Activated naive CD4-positive, alpha-beta T cell treated with anti-CD3 and anti-CD28 coated beads, Interleukin-2, amount 10 ng/mL, durations not matched to agents 7 days and 5 days (primary cell): ENCODE measurements around the gene TBC1D22A.
A peak's percentile ranks its signal among the peaks of the same experiment; 100 is the strongest.

Experiments
- CTCF ChIA-PET: fragments of 350-600 bp; sonication (Branson Sonifier 250); formaldehyde crosslinking; loops from one replicate; lab custom pipeline; 2021; ENCODE audit warnings: antibody characterized with exemption; lab: Charles Lee
- DNase-seq: peaks from one replicate; pipeline ENCODE4 v3.0.0-alpha.2; 2020
- H3K27ac Mint-ChIP-seq: one replicate; pipeline ENCODE4 v1.8.0; 2021; ENCODE audit warnings: mild to moderate bottlenecking, moderate library complexity, mixed read lengths
- H3K27me3 Mint-ChIP-seq: one replicate; pipeline ENCODE4 v1.8.0; 2021; ENCODE audit warnings: mild to moderate bottlenecking, mixed read lengths
- H3K36me3 Mint-ChIP-seq: one replicate; pipeline ENCODE4 v1.8.0; 2021; ENCODE audit warnings: mixed read lengths
- H3K4me1 Mint-ChIP-seq: one replicate; pipeline ENCODE4 v1.8.0; 2021; ENCODE audit warnings: mixed read lengths
- H3K4me3 Mint-ChIP-seq: one replicate; pipeline ENCODE4 v1.8.0; 2021; ENCODE audit warnings: mild to moderate bottlenecking, moderate library complexity, mixed read lengths
- H3K9me3 Mint-ChIP-seq: one replicate; pipeline ENCODE4 v1.8.0; 2021; ENCODE audit warnings: mixed read lengths

The TBC1D22A gene

DNA sequence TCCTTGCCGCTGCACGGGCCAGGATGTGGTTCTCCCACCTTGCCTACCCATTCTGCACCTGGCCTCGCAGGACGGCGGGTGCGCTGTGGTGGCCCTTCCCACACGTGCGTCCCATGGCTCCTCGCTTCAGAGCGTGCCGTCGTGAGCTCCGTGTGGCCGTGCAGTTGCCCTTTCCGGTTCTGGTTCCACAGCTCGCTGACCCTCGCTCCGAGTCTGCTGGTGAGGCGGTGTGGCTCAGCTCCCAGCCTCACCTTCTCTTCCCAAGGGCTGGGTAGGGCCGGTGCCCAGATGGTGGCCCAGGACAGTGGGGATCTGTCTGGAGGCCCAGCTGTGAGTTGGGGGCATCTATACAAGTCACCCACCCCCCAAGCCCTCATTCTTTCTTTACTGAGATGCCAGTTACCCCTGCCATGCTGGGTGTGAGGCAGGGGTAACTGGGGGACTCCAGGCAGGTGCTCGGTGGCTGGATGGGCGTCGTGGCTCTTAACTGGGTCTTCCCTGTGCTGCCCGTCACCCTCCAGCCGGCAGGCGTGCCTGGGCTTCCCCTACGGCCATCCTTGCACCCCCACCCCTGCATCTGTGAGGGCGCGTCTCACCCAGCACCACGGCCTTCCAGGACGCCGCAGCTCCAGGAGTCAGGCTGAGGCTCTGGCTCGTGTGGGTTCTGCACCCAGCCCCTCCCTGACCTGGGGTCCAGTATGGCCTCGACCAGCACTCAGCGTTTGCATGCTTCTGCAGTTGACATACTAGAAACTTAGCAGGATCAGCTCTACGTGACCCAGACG, 395.2 kb downstream of the TBC1D22A start:
- CTCF ChIA-PET, result no interaction called here
- Mint-ChIP-seq H3K9me3 (no peaks in the 10 kb centered on the region), H3K36me3 (no peaks in the 10 kb centered on the region), H3K4me1 (no peaks in the 10 kb centered on the region), H3K27me3 (no peaks in the 10 kb centered on the region), H3K27ac (no peak overlapping the region), H3K4me3 (no peak overlapping the region)
- no peak for DNase-seq

DNA sequence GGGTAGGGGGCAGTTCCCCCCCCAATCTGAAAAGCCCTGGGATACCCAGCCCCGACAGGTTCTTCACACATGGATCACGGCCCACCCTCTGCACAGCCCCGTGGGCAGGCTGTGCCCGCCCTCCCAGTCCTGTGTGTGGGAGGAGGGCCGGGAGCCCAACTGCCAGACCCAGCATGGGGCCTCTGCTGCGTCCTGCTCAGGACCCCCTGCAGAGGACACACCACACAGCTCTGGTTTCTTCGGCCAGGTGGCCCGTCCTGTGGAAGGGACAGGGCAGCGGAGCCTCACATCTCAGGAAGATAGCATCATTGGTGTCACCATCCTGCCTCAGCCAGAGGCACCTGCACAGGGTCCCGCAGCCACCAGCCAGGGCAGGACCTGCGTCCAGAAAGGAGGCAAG, 396.0 kb downstream of the TBC1D22A start:
- Mint-ChIP-seq H3K27me3 (no peaks in the 10 kb centered on the region), H3K36me3 (no peaks in the 10 kb centered on the region), H3K9me3 (no peaks in the 10 kb centered on the region)

DNA sequence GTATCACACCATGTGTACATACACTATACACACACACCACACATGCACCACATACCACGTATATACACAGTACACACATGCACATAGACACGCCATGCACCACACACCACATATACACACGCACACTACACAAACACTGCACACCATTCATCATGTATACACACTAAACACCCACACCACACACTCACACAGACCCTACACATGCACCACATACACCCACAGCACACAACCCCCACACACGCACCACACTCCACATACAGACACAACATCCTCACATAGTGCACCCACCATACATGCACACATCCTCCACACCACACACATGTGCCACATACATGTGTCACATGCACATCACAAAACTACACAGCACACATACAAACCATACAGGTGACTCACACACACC, 397.1 kb downstream of the TBC1D22A start:
- DNase-seq, result no peak
- no peak overlapping the region for H3K4me3 Mint-ChIP-seq
- no peaks in the 10 kb centered on the region for H3K9me3 Mint-ChIP-seq
- H3K36me3 Mint-ChIP-seq, result no peaks in the 10 kb centered on the region
- H3K4me1 Mint-ChIP-seq, result no peaks in the 10 kb centered on the region
- CTCF ChIA-PET, result no interaction called here
- H3K27me3 Mint-ChIP-seq, result no peaks in the 10 kb centered on the region
- no peak overlapping the region for H3K27ac Mint-ChIP-seq

More for the DNA sequence above, 396.0 kb downstream of the TBC1D22A start:
- H3K4me3 Mint-ChIP-seq, result no peak overlapping the region
- DNase-seq, result no peak
- CTCF ChIA-PET, result no interaction called here
- no peak overlapping the region for H3K27ac Mint-ChIP-seq
- no peaks in the 10 kb centered on the region for H3K4me1 Mint-ChIP-seq

DNA sequence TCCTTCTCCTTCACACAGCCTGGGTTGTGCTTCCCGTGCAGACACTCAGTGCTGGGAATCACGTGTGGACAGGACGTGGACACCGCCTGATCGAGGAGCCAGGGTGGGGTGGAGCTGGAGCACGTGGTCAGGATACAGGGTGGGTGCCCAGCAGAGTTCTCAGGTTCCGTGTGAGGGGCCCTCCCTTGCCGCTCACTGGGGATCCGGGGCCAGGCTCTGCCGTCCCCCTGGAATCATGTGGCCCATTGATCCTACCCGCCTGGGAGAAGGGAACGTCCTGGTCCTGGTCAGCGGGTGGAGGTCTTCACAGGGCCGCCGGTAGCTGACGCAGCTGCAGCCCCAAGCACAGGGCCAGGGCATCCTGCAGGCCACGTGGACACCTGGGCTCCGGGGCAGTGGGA, 397.7 kb downstream of the TBC1D22A start:
- no peak overlapping the region for H3K4me3 Mint-ChIP-seq
- H3K27ac Mint-ChIP-seq, result no peak overlapping the region
- H3K36me3 Mint-ChIP-seq, result no peaks in the 10 kb centered on the region
- no peak for DNase-seq
- CTCF ChIA-PET, result no interaction called here
- no peaks in the 10 kb centered on the region for H3K4me1 Mint-ChIP-seq
- H3K9me3 Mint-ChIP-seq, result no peaks in the 10 kb centered on the region
- H3K27me3 Mint-ChIP-seq, result no peaks in the 10 kb centered on the region

DNA sequence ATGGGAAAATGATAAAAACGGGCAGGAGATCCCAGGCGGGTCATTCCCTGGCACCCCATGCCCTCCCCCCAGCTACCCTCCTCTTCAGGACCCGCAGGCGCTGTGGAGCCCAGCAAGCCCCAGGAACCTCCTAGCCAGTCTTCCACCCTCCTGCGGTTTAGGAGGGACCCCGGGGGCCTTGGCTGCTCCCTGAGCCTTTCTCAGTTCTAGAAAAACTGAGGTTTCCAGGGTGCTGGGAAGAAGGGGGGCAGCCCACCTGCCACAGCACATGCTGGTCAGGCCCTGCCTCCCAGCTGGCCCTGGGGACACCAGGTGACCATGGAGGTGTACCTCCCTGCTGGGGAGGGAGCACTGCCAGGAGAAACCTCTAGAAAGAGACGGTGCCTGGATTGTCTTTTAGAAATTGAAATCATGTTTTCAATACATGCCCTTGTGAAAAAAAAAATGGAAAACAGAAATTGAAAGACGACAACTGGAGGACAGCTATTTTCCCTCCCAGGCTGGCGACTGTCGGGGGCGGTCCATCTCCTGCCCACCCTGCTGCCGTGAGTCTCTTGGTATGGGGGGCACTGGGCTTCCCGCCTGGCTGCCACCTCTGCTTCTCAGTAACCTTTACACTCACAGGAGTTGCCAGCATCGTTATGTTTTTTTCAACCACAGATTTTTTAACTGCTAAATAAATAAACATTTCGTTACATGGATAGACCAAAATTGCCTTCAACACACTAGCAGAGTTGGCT, 398.5 kb downstream of the TBC1D22A start:
- no peaks in the 10 kb centered on the region for H3K4me1 Mint-ChIP-seq
- DNase-seq, result no peak
- CTCF ChIA-PET, result no interaction called here
- H3K27me3 Mint-ChIP-seq, result no peaks in the 10 kb centered on the region
- no peak overlapping the region for H3K27ac Mint-ChIP-seq
- no peaks in the 10 kb centered on the region for H3K36me3 Mint-ChIP-seq
- H3K4me3 Mint-ChIP-seq, result no peak overlapping the region
- H3K9me3 Mint-ChIP-seq, result no peaks in the 10 kb centered on the region

DNA sequence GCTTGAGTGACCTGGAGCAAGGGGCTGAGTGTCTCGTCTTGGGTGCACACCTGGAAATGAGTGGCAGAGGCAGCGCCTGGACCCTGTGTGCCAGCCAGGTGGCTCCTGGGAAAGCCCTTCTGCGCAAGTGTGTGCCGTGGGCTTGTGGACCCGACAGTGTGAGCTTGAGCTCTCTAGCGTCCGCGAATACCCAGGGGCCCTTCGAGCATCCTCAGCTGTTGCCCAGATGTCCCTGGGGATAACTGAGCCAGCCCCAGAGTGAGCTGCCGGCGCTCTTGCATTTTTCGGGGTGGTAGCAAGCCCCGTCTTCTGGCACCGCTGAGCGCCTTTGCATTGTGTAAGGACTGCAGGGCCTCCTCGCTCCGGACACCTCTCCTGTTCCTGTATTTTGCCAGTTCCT, 399.2 kb downstream of the TBC1D22A start:
- no peaks in the 10 kb centered on the region for H3K4me1 Mint-ChIP-seq
- no peaks in the 10 kb centered on the region for H3K36me3 Mint-ChIP-seq
- no peak for DNase-seq
- no peaks in the 10 kb centered on the region for H3K27me3 Mint-ChIP-seq
- no peaks in the 10 kb centered on the region for H3K9me3 Mint-ChIP-seq
- no peak overlapping the region for H3K27ac Mint-ChIP-seq
- CTCF ChIA-PET, result no interaction called here
- H3K4me3 Mint-ChIP-seq, result no peak overlapping the region

DNA sequence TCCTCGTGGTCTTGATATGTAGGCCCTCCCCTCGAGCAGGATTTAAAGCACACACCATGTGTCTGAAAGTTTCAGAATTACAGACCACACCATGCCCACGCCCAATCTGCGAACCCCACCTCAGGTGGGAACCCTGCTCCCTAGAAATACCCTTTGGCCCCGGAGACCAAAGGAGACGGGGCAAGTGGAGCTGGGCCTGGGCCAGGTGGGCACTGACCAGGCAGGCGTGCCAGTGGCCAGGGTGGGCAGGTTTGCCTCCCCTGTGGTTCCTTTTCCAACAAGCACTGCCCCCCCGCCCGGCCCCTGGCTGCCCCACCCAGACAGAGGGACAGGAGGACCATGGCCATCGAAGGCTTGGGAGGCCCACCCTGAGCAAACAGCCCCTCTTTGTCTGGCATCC, 400.4 kb downstream of the TBC1D22A start:
- no peaks in the 10 kb centered on the region for H3K9me3 Mint-ChIP-seq
- DNase-seq, result no peak

DNA sequence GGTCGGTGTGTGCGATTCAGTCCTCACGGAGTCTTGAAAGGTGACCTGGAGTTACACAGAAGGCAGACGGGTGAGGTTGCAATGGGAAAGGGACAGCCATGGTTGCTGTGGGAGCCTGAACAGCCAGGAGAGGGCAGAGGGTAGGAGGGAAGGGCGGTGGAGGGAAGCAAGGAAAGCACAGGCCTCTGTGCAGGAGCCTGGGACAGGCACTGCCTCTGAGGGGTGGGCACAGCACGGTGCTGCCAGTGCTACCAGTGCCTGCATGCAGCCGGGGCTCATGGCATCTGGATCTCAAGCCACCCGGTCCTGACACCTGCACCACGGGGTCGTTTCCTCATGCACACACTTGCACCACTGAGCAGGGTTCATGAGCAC, 401.0 kb downstream of the TBC1D22A start:
- H3K9me3 Mint-ChIP-seq, result no peaks in the 10 kb centered on the region
- H3K4me3 Mint-ChIP-seq, result no peak overlapping the region
- H3K4me1 Mint-ChIP-seq, result no peaks in the 10 kb centered on the region
- DNase-seq, result no peak
- H3K27ac Mint-ChIP-seq, result no peak overlapping the region
- H3K36me3 Mint-ChIP-seq, result no peaks in the 10 kb centered on the region
- no peaks in the 10 kb centered on the region for H3K27me3 Mint-ChIP-seq
- CTCF ChIA-PET, result no interaction called here

More for the DNA sequence above, 400.4 kb downstream of the TBC1D22A start:
- CTCF ChIA-PET, result no interaction called here
- Mint-ChIP-seq H3K27me3 (no peaks in the 10 kb centered on the region), H3K36me3 (no peaks in the 10 kb centered on the region), H3K4me3 (no peak overlapping the region), H3K4me1 (no peaks in the 10 kb centered on the region), H3K27ac (no peak overlapping the region)

DNA sequence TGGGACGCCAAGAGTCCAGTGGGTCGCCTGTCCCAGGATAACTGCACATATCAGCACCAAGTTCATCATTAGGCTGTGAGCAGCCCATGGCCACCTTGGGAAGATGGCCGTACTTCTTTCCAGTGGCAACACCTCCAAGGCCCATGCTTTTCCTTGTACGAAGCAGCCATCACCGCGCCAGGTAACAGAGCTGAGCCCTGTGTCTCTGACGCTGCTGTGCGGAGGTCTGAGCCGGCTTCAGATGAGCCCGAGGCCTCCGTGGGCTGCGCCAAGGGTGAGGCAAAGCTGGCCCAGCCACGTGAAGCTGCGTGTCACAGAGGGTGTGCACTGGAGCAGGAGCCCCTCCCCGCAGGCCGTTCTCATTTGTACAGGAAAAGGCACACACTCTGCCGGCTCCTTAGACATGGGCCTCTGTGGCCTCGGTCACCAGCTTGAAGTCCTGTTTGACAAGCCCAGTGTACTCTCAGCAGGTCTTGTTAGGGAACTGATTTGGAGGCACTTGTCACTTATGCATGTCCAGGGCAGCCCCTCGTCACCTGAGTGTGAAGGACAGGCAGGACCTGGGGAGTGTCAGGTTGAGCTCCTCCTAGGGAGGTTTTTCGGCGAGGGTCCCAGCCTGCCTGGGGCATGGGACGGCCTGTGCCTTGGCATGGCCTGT, 401.5 kb downstream of the TBC1D22A start:
- no peaks in the 10 kb centered on the region for H3K9me3 Mint-ChIP-seq
- H3K27me3 Mint-ChIP-seq, result no peaks in the 10 kb centered on the region
- H3K4me1 Mint-ChIP-seq, result no peaks in the 10 kb centered on the region
- H3K36me3 Mint-ChIP-seq, result no peaks in the 10 kb centered on the region
- H3K4me3 Mint-ChIP-seq, result no peak overlapping the region
- CTCF ChIA-PET, result no interaction called here
- no peak overlapping the region for H3K27ac Mint-ChIP-seq
- DNase-seq, result peak; percentile 10

DNA sequence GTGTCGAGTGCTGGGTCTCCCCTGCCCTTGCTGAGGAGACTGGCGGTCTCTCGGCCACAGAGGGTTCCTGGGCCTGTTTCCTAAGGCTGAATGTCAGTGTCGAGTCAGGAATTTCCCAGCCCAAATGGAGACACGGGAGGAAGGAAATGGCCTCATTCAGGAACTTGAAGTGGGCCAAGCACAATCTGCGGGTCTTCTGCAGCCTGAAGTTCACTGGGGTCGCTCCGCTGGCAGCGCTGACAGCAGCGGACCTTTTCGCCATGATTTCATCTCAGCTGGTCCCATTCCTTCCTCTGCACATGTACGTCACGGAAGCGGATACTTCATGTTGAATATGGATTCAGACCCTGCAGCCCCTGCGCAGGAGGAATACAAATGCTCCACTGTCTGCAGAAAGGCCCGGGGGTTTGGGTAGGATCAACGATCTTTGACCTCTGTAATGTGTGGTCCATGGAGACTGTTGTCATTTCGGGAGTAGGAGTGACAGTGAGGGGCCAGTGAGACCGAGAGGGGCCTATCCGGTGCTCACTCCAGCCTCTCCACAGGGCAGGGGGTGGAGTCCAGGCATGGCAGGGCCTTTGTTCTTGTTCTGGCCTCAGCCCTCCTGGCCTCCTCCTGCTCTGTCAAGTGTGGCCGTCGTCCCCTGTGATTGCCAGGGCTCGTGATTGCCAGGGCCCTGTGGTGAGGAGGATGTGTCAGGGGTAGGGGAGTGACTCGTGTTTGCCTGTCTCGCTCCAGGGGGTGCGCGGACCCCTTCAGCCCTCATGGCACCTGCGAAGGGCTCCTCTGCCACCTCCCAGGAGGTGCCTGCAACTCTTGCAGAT, 402.3 kb downstream of the TBC1D22A start:
- CTCF ChIA-PET, result no interaction called here

DNA sequence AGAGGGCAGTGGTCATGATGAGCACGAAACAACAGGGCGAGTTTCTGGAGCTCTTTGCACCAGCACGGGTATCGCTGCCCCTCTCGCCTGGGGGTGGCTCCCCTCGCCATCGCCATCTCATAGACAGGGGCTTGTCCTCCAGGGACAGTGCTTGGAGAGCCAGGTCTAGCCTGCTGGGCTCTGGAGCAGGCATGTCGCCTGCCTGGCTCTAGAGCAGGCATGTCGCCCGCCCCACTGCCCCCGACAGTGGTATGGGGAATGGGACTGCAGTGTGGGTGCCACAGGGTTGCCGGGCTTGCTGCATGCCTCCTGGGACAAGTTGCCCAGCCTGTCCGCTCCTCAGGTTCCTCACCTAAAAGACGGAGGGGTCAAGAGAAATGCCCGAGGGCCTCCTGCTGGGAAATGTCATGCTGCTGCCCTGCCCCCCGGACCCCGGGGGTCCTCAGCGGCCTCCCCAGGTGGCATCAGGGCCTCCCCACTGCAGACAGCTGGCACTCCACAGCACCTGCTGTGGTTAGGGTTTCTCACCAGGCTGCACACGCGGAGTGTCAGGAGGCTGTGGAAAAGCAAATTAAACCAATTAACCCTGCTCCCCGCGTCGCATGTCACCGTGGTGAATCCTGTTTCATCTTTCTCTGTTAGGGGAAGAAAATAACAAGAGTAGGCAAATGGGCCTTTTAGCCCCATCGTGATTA, 403.0 kb downstream of the TBC1D22A start:
- Mint-ChIP-seq H3K27me3 (no peaks in the 10 kb centered on the region), H3K9me3 (no peaks in the 10 kb centered on the region), H3K4me3 (no peak overlapping the region), H3K36me3 (peaks cover 4% of the 10 kb centered on the region), H3K27ac (no peak overlapping the region), H3K4me1 (no peaks in the 10 kb centered on the region)
- peak; percentile 3 for DNase-seq
- CTCF ChIA-PET, result no interaction called here

More for the DNA sequence above, 402.3 kb downstream of the TBC1D22A start:
- Mint-ChIP-seq H3K27ac (no peak overlapping the region), H3K9me3 (no peaks in the 10 kb centered on the region), H3K4me1 (no peaks in the 10 kb centered on the region), H3K4me3 (no peak overlapping the region), H3K27me3 (no peaks in the 10 kb centered on the region), H3K36me3 (no peaks in the 10 kb centered on the region)
- DNase-seq, result peak; percentile 14

DNA sequence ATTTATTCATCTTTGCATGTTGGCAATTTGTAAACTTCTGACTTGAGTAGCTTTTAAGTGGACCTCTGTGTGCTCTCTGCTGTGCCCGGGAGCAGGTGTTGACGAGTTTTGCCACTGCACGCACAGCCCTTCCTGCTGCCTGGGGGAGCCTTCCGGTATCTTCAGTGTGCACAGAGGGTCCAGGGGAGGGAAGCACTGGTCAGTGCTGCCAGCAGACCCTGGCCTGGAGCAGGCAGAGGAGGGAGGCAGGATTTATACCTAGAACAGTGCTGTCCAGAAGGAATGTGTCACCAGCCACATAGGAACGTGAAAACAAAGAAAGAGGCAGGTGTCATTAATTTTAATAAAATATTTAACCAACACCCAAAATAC, 403.6 kb downstream of the TBC1D22A start:
- peak; percentile 6 for DNase-seq
- no peaks in the 10 kb centered on the region for H3K9me3 Mint-ChIP-seq
- H3K27me3 Mint-ChIP-seq, result no peaks in the 10 kb centered on the region
- peaks cover 4% of the 10 kb centered on the region for H3K36me3 Mint-ChIP-seq
- H3K4me1 Mint-ChIP-seq, result no peaks in the 10 kb centered on the region
- no peak overlapping the region for H3K4me3 Mint-ChIP-seq
- H3K27ac Mint-ChIP-seq, result no peak overlapping the region
- CTCF ChIA-PET, result no interaction called here

DNA sequence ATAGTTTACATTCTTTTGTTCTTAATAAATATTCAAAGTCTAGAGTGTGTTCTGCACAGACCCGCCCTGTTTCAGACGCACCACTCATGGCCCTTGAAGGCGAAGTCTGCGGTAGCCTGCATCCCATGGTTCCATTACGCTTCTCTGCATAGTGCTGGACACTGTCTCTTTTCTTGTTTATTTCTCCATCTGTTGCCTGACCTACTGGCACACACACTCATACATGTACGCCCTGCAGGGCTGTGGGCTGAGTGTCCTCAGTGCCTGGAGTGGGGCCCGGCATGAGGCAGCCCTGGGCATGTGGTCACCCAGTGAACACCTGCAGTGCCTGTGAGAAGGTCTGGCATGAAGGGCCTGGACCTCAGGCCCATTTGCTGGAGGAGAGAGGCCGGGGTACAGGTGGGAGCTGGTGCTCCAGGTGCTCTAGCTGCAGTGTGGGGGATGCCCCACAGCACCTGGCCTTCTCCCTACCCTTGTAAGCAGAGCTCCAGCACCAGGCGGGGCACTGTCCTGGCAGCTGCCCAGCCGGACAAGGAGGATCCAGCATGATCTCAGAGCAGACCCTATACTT, 404.1 kb downstream of the TBC1D22A start:
- no peaks in the 10 kb centered on the region for H3K4me1 Mint-ChIP-seq
- no peak overlapping the region for H3K4me3 Mint-ChIP-seq
- DNase-seq, result peak; percentile 2
- peaks cover 4% of the 10 kb centered on the region for H3K36me3 Mint-ChIP-seq
- no peaks in the 10 kb centered on the region for H3K9me3 Mint-ChIP-seq
- no peak overlapping the region for H3K27ac Mint-ChIP-seq
- H3K27me3 Mint-ChIP-seq, result no peaks in the 10 kb centered on the region
- CTCF ChIA-PET, result no interaction called here
